ENCODE data around the gene ATP6V1C2. TPM values are rescaled to one million over a fixed set of nuclear protein-coding genes. Genes with fewer than 3 reads are reported as not detected.
A peak's percentile ranks its signal among the peaks of the same experiment; 100 is the strongest.
"Not testable (repeated sequence)": the region's sequence is repeated elsewhere in the genome, so short reads cannot be mapped to it uniquely, and the experiment has no call there.

The ATP6V1C2 gene
- total RNA-seq, 1 experiment from 2014 or later, result not detected

DNA sequence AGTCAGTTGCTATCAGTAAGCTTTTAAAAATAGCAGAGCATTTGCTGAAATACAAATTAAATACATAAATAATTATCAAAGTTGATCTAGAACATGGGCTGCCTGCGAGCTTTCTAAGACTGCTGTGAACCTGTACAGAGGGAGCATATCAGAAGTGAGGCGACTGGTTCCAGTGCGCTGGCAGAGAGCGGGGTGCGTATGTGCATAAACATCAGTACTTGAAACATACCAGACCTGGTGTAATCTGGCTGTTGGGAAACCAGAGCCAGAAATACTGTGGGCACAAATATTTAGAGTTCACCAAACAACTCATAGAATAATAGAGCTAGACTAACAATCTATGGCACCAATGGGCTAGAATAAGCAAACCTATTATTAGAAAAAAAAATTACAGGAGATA lies 63.8 kb downstream of the ATP6V1C2 start:
- no peak for DNase-seq (ENCODE audit: low spot score)

DNA sequence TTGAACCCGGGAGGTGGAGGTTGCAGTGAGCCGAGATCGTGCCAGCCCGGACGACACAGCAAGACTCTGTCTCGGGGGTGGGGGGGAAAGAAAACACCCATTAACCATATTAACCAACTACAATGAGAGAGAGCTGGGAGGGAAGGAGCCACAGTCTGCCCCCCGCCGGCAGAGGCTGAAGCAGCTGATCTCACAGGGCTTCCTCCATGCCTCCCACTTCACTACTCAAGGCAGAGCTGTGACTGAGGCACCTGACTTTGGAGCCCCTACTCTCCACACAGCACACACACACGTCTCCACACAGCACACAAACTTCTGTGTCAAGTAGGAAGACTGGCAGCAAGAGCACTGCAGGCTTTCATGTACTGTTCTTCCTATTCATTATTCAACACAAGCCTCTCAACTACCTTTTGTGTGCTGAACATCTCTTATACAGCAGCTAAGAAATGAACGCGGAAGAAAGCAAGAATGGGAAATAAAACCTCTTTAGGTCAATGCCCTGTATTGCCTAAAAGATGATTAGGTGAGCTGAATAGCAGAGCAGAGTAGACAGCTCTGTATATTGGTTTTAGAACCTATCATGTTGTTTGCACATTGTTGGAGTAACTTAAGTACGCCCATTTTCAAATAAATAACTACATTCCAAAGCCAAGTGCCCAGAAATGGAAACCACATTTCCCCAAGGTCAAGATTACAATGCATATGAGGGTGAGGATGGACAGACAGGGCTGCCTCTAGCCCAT lies 65.0 kb downstream of the ATP6V1C2 start:
- no peak for DNase-seq (ENCODE audit: low spot score)

DNA sequence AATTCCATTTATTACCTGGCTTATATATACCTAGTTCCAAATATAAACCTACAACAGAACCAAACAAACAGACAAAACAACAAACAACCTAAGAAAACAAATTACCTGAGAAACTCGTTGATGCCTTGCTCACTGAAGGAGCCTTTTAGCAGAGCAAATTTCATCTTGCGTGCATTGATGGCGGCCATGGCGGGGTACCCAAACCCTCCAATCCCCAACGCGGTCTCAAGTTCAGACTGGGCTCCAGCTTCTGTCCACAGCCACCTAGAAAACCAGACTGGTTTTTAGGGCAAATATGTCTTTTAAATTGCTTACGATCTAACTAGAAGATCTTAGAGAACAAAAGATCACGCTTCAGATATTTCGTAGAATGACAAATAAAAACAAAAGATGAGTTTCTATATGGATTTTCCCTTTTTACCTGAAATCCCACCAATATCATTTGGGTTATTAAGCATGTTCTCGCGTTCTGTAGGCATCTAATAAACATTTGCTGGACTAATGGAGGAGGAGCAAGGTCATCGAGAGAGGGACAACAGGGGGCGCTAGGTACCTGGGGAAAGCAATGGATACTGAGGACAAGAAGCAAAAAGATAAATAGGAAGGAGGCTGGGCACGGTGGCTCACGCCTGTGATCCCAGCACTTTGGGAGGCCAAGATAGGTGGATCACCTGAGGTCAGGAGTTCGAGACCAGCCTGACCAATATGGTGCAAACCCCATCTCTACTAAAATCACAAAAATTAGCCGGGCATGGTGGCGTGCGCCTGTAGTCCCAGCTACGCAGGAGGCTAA lies 65.9 kb downstream of the ATP6V1C2 start:
- DNase-seq (ENCODE audit: low spot score), result no peak

DNA sequence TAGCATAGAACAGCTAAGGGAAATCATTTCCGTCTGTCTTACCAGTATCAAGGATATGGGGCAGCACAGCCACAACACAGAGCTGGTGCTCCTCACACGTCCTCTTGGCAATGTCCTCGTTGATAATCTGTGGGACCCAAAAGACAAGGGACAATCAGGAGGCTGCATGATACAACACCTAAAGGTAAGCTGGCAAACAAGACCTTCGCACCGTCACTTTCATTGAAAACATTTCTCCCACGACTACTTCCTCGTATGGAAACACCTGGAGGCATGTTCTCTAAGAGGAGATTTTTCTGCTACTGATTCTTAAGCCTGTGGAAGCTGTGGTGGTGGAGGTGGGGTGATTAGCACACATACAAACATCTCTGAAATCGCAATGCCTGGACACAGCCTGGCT lies 67.4 kb downstream of the ATP6V1C2 start:
- DNase-seq (ENCODE audit: low spot score), result no peak

DNA sequence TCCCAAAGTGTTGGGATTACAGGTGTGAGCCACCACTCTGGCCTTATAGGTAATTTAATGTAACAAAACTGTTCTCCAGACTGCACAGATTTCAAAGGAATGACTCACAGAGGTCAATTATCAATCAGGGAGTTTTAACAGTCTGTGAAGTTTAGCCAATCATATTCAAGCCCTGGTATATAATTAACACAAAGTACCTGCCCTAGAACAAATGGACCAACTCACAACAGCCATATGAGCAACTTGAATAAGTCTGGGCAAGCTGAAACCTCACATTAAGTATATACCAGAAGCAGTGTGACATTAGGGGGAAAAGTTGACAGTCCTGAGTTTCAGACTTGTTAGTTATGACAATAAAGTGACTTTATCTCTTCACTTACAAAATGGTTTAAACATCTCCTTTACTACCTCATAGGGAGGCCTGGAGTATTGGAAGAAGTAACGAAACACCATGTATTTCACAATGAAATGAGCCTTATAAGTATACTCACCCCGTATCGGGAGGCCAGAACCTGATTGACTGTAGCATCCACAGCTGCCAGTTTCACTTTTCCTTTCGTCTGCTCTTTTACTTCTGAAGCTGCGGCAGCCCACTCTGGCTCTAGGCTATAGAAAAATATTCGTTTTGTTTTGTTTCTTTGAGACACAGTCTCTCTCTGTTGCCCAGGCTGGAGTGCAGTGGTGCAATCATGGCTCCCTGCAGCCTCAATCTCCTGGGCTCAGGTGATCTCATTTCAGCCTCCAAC lies 69.0 kb downstream of the ATP6V1C2 start:
- no peak for DNase-seq (ENCODE audit: low spot score)

DNA sequence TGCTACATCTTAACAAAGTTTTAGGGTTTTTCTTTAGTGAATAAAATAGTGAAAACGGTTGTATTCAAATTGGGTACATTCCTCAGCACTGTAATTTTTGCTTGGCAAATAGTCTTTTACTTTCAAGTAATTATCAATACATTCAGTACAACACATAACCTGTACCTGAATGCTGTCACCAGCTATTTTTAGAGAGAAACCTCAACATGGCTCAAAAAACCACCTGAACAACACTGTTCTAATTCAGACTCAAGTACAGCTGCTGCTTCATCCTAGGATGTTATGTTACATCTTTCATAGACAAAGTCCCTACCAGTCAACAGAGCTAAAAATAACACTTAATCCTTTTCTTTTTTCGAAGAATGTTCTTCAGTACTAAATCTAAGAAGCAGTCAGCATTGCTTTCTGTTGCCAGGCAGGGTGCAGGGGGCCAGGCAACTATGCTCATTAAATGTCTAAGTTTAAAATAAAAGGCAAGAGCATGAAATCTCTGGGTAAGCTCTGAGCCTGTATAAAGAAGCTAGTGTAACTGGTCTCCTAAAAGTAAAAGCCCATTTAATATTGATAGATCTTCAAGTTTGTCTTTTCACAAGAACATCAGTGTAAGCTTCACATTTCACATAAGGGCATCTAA lies 70.7 kb downstream of the ATP6V1C2 start:
- DNase-seq (ENCODE audit: low spot score), result no peak

DNA sequence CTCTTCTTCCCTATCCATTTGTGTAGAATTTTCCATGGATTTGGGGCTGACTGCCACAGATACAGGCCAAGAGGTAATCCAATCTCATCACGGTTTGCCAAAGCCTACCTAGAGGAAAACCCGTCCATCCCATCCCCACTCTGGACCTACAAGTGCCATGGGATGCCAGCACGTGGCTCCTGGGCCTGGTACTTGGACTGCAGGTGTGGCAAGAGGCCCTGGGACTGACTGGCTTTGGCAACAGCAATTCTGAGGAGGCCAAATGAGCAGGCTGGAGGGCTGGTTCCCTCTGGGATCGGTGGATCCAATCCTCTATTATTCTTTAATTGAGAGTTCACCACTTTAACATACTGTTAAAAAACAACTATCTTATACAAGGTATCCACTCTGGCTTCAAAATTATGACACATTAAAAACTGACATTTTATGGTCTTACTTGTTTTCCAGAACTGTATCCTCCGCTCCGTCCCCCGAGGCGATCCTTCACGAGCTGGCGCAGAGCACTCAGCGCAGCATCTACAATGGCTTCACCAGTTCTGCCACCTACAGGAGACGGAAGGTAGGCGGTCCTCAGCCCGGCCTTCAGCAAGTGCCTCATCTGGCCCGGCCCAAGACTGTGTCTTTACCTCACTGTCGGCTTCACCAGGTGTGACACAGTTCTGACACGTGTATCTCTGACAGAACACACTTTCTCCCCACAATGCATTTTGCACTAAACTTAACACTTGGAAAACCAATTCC lies 71.4 kb downstream of the ATP6V1C2 start:
- no peak for DNase-seq (ENCODE audit: low spot score)

DNA sequence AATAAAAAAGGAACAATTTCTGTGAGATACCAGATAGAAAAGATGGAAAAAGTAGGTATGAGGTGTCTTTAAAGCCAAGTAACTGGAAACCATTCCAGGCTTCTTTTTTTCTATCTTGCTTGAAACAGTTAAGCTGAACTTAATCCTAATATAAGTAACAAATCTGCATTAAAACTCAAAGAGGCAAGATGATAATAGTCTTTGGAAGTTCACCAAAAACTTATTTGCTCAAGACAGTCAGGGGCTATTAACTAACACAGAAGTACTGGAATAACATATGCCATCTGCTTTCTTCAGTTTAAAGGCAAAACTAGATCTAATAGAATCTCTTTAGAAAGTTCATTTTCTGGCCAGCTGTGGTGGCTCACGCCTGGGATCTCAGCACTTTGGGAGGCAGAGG lies 72.4 kb downstream of the ATP6V1C2 start:
- DNase-seq (ENCODE audit: low spot score), result no peak

DNA sequence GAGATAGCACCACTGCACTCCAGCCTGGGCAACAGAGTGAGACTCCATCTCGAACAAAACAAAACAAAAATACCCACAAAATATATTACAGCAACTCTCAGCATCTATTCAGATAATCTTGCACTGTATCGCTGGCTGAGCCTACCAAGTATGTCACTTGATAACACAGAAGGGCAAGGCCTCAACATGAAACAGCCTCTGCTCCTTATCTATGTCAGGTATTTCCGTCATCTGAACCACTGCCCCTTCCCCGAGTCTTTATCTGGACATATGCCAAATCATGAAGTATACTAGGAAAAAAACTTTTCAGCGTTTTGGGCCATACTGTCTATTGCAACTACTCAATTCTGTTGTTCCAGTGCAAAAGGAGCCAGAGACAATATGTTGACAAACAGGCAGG lies 73.4 kb downstream of the ATP6V1C2 start:
- no peak for DNase-seq (ENCODE audit: low spot score)

DNA sequence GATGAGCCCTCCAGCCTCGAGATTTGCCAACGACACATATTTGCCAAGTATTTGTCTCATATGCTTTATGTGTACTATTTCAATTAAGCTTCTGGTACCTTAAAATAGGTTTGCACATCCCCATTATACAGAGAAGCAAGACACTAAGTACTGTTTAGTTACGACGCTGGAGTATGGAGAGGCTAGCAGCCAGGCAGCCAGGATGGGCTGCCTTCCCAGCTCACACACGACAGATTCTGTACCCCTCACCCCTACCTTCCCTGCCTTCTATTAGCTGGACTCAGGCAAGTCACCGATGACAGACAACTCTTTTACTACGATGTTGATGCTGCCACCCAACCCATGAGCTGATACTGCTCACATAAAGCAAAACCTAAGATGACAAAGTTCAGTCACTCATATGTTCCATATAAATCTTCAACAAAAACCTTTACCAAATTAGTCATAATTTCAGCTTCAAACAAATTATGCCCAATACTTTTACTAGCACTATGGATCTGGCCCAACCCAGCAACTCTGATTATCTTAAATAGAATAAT lies 74.1 kb downstream of the ATP6V1C2 start:
- no peak for DNase-seq (ENCODE audit: low spot score)

DNA sequence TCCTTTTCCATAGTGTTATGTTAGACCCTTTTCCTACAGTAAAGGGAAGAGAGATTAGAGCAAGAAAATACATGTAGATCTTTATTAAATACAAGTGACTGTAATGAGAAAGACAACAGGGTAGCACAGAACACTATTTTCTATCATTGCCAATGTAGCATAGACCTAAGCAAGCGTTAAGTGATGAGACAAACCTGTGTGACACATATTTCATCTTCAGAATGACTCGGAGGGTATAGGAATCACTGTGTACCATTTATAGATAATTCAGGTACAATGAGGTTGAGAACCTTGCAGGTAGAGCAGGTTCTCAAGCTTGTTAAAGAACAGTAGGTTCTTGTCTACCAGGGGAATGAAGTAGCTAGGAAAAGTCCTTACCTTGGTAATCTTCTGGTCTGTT lies 75.3 kb downstream of the ATP6V1C2 start:
- no peak for DNase-seq (ENCODE audit: low spot score)

DNA sequence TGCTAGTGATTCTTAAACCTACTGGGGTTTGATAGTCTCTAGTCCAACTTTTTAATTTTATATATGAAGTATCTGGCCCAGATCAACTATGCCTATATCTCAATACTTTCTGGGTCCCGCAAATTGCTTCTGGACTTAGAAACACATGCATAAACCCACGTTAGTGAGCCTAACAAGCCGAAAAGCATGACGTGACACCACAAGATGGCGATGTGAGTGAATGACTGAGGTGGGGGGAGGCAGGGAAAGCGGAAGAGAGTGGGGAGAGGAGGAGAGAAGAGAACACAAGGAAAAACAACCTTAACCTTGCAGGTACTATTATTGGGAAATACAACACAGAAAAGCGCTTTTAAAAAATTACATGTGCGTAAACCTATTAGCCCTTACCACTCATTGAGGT lies 77.4 kb downstream of the ATP6V1C2 start:
- no peak for DNase-seq (ENCODE audit: low spot score)

DNA sequence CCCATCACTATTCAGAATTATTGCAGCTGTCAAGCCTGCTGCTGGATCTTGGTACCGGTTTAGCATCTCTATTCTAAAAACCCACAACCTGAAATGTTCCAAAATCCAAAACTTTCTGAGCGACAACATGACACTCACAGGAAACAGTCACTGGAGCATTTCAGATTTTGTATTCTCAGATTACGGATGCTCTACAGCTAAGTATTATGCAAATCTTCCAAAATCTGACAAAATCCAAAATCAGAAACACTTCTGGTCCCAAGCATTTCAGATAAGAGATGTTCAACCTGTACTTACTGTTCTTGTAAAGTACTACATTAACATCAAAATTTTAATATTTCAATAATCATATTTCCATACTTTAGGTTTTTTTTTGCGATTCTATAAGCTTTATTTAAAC lies 78.7 kb downstream of the ATP6V1C2 start:
- DNase-seq (ENCODE audit: low spot score), result no peak

DNA sequence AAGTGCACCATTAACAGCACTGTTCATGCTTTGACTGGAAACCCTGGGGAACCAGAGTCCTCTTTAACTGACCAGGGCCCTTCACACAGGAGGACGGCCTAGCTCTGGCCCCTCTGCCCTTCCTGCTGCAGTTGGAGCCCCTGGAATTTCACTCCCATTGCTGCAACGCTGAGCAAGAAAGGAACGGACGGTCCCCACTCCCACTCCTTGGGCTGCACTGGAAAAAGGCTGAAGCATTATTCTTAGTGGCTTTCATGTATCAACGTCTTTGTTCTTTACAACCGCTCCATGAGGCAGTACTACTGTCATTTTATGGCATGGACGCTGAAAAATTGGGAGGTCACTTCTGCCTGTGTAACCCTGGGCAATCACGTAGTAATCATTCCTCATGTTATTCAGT lies 81.2 kb downstream of the ATP6V1C2 start:
- no peak for DNase-seq (ENCODE audit: low spot score)

DNA sequence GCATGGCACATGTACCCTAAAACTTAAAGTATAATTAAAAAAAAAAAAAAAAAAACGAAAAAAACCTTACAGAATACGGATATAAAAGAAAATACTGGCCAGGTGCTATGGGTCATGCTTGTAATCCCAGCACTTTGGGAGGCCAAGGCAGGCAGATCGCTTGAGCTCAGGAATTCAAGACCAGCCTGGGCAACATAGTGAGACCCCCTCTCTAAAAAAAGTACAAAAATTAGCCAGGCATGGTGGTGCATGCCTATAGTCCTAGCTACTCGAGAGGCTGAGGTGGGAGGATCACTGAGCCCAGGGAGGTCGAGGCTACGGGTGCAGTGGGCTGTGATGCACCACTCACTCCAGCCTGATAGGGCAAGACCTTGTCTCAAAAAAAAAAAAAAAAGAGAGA lies 84.6 kb downstream of the ATP6V1C2 start:
- not testable (repeated sequence) for DNase-seq (ENCODE audit: low spot score)

DNA sequence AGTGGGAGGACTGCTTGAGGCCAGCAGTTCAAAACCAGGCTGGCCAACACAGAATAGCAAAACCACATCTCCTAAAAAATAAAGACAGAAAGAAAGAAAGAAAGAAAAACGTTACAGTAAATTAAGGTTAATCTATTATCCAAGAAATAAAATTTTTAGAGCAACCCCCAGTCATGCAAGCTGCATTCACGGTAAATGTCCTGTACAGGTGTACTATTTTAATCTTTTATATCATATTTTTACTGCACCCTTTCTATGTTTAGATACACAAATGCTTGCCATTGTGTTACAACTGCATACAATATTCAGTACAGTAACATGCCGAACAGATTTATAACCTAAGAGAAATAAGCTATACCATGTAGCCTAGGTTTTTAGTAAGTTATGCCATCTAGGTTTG lies 85.1 kb downstream of the ATP6V1C2 start:
- no peak for DNase-seq (ENCODE audit: low spot score)

DNA sequence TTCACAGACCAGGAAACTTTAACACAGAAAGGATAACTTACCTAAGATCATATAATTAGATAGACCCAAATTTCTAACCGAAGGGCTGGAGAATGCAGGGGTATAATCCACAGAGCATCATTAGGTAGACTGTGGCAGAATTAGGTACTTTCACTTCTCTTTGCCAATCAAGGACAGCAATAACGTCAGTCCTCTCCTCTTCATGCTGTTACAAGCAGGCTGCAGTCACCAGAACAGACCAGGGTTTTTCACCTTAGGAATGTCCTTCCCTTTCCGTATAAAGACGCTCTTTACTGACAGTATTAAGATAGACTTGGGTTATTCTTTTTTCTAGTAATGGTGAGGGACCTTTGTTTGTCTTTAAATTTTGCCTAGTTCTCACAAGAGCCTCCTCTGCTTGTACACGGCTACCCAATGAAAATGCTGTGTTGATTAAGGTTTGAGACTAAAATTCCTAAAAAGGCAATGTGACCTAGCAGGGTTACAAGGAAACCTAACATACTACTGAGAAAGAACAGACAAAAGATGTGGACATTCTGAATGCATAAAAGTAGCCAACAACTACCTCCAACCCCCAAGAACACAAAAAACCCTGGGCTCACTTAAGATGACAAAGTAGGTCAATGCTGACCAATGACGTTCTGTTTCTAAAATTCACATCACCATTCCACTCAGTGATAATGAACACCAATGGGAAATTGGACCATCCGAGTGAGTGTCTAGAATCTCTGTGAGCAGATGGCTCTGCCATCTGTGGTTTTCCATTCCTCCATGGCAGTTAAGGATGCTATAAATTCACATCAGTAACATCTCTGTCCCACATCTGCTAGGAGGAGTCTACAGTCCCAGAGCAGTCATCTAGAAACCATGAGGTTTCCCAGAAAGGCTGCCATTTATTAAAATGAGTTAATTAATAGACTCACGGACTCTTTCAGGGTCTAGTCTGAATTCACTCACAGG lies 89.1 kb downstream of the ATP6V1C2 start:
- DNase-seq (ENCODE audit: low spot score), result no peak

DNA sequence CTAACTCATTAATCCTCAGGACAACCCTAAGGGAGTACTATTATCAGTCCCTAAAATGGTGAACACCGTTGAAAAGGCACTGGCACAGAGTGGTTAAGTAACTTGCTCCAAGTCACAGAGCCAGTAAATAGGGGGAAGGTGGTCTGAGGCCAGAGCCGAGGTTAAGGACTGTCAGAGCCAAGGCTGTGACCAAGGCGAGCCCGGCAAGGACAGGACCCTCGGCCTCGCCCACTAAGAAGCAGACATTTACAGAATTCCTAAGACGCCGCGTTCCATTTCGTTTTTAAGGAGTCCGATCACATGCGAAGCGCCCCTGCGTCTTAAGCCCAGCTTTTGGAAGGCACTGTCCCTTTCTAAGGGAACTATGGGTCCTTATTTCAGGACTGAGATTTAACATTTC lies 90.1 kb downstream of the ATP6V1C2 start:
- no peak for DNase-seq (ENCODE audit: low spot score)

DNA sequence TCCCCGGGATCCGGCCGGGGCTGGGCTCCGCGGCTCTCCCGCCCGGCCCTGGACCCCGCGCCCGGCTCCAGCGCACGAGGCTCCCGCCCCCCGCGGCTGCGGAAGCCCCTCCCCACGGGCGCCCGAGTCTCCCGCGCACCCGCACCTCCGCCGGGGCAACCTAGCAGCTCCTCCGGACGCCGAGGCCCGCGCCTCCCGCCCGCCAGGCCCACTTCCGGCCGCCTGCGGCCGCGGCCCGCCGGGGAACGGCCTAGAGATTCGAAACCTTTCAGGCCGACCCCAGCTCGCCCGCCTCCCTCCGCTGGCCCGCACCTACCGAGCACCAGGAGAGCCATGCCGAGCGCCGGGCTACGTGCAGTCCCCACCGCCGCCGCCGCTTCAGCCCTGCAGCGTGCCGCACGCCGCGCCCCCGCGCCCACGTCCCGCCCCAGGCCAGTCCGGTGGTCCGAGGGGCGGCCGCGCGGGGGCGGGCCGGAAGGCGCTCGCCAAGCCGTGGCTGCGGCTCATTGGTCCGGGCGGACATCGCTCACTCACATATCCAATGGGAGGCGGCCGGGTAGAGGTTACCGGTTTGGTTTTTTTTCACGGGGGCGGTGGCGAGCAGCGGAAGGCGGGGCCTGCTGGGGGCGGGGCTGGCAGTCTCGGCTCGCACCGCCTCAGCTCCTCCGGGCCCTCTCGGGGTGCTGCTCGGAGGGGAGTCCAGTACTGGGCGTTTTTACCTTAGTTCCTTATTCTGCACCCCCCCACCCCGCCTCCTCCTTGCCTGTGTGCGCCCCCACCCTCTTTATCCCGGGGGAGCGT lies 91.1 kb downstream of the ATP6V1C2 start, which contains the start of gene PDIA6:
Gene PDIA6, minus strand, starts transcription at position 424 of the 801 bp plus-strand sequence. Its CDS starts 89 bp downstream, at position 335.
- DNase-seq (ENCODE audit: low spot score), result peak; percentile 95
